Measurements from ENCODE around the gene ARHGAP42.

DNA sequence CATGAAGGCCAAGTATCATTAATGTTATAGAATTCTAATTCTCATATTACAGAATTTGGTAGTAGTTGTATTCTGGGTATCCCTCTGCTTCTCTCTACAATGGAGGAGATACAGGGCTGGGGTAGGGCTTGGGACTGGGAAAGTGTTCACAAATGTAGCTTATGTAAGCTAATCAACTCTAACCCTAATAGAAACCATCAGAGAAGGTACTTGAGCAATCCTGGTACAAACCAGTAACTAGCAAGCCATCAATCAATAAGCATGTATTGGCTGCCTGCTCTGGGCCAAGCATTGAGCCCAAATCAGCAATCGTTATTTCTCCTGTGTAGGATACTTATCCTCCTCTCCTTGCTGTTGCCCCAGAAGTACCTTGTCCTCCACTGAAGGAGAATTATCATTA is 268.2 kb downstream of the ARHGAP42 start:
- TF ChIP-seq, protein P1, sequence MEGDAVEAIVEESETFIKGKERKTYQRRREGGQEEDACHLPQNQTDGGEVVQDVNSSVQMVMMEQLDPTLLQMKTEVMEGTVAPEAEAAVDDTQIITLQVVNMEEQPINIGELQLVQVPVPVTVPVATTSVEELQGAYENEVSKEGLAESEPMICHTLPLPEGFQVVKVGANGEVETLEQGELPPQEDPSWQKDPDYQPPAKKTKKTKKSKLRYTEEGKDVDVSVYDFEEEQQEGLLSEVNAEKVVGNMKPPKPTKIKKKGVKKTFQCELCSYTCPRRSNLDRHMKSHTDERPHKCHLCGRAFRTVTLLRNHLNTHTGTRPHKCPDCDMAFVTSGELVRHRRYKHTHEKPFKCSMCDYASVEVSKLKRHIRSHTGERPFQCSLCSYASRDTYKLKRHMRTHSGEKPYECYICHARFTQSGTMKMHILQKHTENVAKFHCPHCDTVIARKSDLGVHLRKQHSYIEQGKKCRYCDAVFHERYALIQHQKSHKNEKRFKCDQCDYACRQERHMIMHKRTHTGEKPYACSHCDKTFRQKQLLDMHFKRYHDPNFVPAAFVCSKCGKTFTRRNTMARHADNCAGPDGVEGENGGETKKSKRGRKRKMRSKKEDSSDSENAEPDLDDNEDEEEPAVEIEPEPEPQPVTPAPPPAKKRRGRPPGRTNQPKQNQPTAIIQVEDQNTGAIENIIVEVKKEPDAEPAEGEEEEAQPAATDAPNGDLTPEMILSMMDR (conservative IDR thresholded peaks at IDR 0.05; ENCODE audit: low read depth, low read length): no peak
- TF ChIP-seq EZH2 (IDR thresholded peaks at IDR 0.05; ENCODE audit: borderline replicate concordance, low read depth, low read length, poor library complexity, severe bottlenecking): no peak

Data from A673 (cell line).